CD4-positive, alpha-beta T cell treated with Interleukin-15 for 4 hours (primary cell): ENCODE results near the gene KCNH3.
"Not testable (repeated sequence)": the region's sequence is repeated elsewhere in the genome, so short reads cannot be mapped to it uniquely, and the experiment has no call there.

Experiments
- DNase-seq: peaks from one replicate; pipeline ENCODE4 v3.0.0-alpha.2; 2020; ENCODE audit warnings: low spot score

The KCNH3 gene, protein sequence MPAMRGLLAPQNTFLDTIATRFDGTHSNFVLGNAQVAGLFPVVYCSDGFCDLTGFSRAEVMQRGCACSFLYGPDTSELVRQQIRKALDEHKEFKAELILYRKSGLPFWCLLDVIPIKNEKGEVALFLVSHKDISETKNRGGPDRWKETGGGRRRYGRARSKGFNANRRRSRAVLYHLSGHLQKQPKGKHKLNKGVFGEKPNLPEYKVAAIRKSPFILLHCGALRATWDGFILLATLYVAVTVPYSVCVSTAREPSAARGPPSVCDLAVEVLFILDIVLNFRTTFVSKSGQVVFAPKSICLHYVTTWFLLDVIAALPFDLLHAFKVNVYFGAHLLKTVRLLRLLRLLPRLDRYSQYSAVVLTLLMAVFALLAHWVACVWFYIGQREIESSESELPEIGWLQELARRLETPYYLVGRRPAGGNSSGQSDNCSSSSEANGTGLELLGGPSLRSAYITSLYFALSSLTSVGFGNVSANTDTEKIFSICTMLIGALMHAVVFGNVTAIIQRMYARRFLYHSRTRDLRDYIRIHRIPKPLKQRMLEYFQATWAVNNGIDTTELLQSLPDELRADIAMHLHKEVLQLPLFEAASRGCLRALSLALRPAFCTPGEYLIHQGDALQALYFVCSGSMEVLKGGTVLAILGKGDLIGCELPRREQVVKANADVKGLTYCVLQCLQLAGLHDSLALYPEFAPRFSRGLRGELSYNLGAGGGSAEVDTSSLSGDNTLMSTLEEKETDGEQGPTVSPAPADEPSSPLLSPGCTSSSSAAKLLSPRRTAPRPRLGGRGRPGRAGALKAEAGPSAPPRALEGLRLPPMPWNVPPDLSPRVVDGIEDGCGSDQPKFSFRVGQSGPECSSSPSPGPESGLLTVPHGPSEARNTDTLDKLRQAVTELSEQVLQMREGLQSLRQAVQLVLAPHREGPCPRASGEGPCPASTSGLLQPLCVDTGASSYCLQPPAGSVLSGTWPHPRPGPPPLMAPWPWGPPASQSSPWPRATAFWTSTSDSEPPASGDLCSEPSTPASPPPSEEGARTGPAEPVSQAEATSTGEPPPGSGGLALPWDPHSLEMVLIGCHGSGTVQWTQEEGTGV

DNA sequence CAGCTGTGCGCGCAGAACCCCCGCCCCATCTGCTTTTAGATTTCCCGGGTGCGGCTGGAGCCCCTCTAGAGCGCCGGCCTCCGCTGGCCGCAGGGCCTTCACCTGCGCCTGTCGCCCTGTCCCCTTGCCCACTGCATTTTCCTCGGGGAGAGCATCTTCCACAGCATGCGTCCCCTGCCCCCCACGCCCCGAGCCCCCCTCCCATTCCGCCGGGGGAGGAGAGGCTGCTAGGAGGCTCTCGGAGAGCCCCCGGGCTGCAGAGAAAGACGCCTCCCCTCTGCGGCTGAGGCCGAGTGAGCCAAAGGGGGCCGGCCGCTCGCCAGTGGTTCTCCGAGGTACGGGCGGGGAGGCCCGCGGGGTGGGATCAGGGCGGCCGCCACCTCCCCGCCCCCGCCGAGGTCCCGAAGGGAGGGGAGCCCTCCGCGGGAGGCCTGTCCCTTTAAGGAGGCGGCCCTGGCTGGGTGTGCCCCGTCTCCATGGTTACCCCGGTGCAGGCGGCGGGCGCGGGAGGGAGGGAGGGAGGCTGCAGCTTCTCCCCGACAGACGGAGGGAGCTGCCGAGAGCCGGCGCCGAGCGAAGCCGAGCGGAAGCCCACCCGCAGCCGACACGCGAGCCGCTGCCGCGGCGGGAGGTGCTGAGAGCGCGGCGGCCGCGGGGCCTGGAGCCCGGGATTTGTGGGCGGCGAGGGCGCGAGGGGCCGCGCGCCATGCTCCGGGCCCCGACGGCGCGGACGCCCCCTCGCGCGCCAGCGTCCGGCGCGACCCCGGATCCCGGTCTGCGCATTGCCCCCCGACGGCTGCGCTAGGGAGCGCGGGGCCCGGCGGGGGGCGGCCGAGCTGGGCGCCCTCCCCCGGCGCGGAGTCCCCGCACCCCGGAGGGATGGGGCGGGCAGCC is at the start of gene KCNH3:
TSS of gene KCNH3 (plus strand) at position 521 of the 894 bp plus-strand sequence. CDS start 387 bp downstream, outside the sequence.
- DNase-seq = peak; percentile 92

DNA sequence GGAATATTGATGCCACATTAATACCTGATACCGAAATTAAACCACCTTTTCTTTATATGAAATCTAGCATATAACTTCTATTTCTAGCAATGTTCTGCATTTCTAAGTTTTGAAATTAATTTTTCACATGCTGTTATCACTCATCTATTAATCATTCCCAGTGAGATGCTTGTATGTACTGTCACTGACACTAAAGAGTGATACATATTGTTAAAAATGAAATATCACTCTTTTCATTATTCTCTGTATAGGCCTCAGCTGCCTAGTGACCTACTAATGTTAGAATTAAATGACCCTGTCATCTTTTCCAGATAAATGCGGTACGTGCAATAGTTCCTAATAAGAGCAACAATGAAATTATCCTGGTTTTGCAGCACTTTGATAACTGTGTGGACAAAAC is 49.7 kb upstream of the KCNH3 start:
- DNase-seq = no peak

DNA sequence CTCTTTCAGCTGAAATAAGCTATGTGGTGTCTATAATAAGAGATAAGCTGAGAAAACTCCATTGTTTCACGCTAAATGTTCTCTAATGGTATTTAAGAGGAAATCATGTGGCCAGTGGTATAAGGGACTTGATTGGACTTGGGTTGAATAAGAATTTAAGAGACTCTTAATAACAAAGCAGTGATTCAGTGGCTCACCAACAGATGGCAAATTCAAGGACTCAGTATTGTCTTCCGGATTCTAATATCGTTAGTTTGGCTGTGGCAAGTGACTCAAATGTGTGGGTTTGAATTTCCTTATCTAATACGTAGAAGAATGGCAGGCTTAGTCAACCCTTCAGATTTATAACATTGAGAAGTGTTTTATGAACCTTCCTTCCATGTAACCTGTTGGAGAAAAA is 49.1 kb upstream of the KCNH3 start:
- no peak for DNase-seq

DNA sequence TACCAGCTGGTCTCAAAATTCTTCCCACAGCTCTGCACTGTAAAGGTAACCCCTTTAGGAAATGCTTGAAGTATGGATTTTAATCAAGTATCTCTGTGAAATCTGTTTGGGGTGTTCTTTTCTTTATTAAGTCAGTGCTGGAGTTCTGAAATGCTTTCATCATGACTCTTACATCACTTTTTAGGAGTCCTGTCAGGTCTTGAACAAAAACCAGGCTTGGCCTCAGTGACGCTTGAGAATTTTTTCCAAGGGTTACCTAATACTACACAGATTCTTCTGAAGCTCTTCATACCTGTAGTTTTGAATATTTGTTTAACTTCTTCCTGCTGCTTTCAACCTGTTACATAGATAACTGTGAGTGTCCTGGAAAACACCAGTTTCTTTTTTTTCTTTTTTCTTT is 47.0 kb upstream of the KCNH3 start:
- no peak for DNase-seq

- no peak for DNase-seq
Observed at GRCh38 chr12:49493900-49494299, 44.9 kb upstream of the KCNH3 start.

DNA sequence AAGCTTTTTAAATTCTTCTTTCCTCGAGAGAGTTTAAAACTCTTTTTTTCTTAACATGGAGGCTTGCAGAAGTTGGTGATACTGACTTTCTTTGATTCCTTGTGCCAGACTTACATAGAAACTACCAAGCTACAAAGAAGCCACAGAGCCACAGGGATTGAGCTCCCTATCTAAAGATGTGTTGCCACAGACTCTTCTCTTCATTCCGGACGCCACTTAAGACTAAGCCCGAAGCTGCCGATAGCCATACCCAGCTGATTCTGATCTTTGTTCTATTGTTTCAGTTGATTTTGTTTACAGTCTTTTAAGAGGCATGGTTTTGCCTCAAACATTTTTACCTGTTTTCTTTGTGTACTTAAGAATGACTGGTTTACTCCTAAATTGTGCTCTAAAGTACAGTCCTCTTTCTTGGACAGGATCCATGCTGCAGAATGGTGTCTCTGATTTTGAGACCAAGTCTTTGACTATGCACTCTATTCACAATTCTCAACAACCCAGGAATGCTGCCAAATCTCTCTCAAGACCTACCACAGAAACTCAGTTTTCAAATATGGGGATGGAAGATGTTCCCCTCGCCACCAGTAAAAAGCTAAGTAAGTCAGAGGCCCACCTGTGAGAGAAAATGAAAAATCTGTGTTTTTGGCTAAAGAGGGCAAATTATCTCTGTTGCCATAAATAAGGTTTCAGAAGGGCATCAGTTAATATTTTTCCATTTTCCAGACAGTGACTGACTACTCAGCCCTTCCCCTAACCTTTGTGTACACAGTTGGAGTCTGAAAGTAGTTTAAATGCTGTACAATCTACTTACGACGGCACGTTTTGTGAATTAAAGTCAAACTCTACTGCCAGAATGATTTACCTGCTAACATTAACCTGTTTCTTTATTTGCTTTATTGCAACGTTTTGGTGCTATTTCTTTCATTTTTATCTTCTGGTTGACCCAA is 42.1 kb upstream of the KCNH3 start:
- no peak for DNase-seq

DNA sequence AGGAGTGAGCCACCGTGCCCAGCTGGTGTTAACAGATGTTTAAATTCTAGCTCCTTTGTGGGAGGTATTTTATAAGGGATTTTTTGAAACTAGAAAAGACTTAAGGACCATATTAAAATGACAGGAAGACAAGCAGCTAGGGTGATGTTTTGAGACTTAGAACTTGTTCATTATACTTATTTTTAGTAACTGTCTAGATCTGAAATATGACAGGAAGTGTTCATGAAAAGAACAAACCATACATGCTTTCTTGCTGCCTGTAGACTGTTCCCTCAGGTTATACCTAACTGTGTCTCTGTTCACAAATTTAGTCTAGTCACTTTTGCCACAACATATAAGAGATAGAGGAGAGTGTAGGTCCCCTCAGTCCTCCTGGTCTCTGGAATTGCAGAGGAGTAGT is 36.9 kb upstream of the KCNH3 start:
- no peak for DNase-seq

DNA sequence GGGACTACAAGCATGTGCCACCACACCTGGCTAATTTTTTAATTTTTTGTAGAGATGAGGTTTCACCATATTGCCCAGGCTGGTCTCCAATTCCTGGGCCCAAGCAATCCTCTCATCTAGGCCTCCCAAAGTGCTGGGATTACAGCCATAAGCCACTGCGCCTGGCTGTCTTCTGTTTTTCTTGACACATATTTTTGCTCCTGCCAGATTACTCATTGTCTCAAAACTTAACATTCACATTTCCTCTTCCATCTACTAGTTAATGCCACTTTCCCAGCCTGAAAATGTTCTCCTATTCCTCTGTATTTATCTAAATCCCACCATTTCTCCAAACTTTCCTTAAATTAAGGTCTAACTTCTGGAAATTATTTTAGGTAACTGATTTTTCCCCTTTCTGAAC is 36.2 kb upstream of the KCNH3 start:
- no peak for DNase-seq

- DNase-seq = no peak
Observed at GRCh38 chr12:49503674-49504180, 35.1 kb upstream of the KCNH3 start.

DNA sequence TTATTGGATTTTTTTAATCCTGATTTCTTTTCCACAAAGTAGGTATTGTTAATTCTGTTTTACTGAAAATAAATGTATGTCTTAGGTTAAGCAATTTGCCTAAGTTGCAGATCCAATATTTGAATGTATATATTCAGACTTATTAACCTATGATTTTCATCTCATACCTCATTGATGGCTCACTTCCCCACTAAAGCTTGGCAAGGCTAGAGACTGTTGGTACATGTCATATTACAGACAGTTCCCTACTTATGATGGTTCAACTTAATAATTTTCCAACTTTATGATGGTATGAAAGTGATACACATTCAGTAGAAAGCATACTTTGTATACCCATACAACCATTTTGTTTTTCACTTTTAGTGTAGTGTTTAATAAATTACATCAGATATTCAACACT is 33.2 kb upstream of the KCNH3 start:
- DNase-seq = no peak

GRCh38 chr12:49507139-49507538 is 31.7 kb upstream of the KCNH3 start:
- DNase-seq = no peak

GRCh38 chr12:49509681-49510080 is 29.1 kb upstream of the KCNH3 start:
- DNase-seq = not testable (repeated sequence)

DNA sequence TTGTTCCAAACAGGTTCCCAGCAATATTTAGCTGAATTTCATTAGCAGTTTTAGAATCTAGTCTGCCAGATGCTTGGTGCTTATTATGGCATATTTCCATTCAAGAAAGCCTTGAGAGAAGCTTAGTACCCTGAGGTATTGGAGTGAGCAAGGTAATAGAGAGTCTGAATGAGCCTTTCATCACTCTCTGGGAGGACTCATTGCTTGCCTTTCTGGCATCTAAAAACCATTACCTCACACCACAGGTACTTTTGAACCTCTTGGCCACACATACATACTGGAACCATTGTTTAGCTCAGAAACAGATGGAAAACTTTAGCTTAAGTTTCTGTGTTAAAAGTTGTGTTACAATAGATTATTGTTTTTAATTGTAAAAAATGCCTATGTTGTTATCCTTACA is 27.4 kb upstream of the KCNH3 start:
- no peak for DNase-seq

- no peak for DNase-seq
Observed at GRCh38 chr12:49512546-49512945, 26.3 kb upstream of the KCNH3 start.

- no peak for DNase-seq
Observed at GRCh38 chr12:49515266-49515665, 23.6 kb upstream of the KCNH3 start.

- no peak for DNase-seq
Observed at GRCh38 chr12:49518914-49519573, 19.8 kb upstream of the KCNH3 start.

- no peak for DNase-seq
Observed at GRCh38 chr12:49519574-49519936, 19.3 kb upstream of the KCNH3 start.

DNA sequence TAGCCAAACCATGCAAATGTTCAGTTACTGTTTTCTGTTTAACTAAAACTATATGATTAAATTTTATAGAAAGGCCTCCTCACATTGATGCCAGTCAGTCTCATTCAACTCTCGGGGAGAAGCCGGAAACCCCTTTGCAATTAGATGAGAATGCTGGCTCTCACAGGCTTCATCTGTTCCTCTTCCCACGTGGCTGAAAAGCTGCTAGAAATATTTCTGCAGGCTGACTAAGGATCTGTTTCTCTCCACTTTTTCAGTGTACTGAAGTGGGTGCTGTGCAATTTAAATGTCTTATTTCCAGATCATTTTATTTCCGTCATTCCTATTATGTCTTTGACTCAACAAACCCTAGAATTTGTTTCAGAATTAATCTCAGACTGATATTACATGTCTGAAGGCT is 17.4 kb upstream of the KCNH3 start:
- DNase-seq = no peak

DNA sequence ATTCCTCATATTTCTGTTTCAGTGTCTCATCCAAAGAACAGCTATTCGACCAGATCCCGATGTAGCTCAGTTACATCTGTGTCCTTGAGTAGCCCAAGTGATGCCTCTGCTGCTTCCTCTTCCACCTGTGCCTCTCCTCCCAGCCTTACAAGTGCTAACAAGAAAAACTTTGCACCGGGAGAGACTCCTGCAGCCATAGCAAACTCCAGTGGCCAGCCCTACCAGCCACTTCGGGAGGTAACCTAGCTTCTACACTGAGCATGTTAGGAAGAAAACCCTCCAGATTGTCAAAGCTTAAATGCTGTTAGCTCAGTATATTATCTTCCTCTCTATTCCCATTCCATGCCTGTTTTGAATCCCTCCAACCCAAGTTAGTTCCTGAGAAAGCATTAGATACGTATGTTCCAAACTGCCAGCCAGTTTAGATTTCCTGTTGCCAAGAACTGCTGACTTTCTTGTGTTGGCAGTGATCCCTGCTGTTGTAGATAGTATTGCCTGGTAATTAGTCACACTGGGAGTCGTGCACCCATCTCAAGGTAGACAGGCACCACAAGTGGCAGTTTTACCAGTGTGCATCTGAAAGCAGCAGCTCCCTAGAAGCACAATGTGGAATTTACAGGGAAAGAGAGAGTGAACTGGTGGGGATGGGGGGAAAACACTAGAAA is 14.0 kb upstream of the KCNH3 start:
- no peak for DNase-seq
